ENCODE measurements around the gene C9orf40.

Gene C9orf40

DNA sequence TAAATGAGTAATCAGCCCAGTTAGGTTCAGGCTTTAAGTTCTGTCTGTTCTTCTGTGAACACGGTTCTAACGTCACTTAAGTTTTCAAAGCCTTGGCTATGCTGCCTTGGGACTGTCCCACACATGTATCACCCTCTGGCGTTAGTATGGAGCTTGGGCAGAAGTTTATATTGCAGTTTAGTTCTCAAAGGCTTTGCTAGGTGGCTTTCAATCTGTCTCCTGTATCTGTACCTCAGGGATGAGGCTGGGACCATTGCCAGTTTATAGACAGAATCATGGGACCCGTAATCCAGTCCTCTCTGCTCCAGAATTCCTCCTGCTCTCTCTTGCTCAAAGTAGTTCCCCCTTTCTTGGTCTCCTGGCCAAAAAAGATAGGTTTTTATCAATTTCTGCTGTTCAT, 12.1 kb downstream of the C9orf40 start:
- DNase-seq (ENCODE audit: low spot score) = no peak

GRCh38 chr9:74935008-74935407, 17.7 kb downstream of the C9orf40 start:
- no peak for DNase-seq (ENCODE audit: low spot score)

- no peak for DNase-seq (ENCODE audit: low spot score)
Measured at GRCh38 chr9:74921737-74922136, 31.0 kb downstream of the C9orf40 start.

- DNase-seq (ENCODE audit: low spot score) = no peak
Measured at GRCh38 chr9:74920944-74921626, 31.6 kb downstream of the C9orf40 start.

DNA sequence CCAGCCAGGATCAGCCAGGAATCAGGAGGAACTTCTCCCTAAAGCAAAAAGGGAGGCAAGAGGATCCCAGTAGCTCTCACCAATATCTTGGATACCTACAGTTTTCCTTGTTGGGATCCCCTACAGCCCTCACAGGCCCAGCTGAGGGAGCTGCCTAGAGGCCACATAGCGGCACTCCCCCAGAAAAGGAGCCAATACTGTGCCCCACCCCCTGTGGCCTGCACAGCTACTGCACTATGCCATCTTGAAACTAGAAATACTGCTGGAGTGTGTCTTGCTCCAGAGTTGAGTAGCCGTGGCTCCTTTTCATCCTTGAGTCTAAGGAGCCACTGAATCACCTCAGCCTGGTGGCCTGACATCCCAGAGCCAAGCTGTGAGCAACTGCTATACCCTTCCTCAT, 42.7 kb downstream of the C9orf40 start:
- DNase-seq (ENCODE audit: low spot score) = no peak

- DNase-seq (ENCODE audit: low spot score) = no peak
Measured at GRCh38 chr9:74908665-74909064, 44.0 kb downstream of the C9orf40 start.

GRCh38 chr9:74907085-74907484, 45.6 kb downstream of the C9orf40 start:
- no peak for DNase-seq (ENCODE audit: low spot score)

DNA sequence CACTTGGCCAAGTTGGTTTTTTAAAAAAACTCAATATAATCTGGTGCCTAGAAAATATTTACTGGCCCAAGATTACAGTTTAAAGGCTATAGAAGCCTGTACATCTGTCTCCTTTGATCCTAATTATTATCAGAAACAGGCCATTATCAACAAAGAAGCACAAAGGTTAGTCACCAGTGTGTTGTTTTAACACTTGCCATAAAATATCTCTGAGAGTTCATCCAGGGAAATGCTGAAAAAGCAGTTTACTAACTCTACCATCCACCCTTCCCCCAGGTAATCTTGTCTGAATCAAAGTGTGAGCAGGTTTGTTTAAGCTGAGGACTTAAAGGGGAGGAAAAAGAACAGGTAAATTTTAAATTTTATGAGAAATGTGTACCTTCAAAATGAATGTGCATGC, 51.7 kb downstream of the C9orf40 start:
- no peak for DNase-seq (ENCODE audit: low spot score)
